Measurements from ENCODE around the gene PER3.

The PER3 gene

GRCh38 chr1:7749126-7749525 is 35.0 kb upstream of the PER3 start:
- Histone ChIP-seq H3K79me2 (ENCODE audit: low read length) (no peaks in the 10 kb centered on the region), H3K27ac (ENCODE audit: low read length) (no peak overlapping the region), H3K4me1 (ENCODE audit: low read length) (no peaks in the 10 kb centered on the region), H3K9ac (ENCODE audit: low read length) (no peak overlapping the region), H3K27me3 (replicated peaks; ENCODE audit: insufficient read depth, low read length) (peaks cover 99% of the 10 kb centered on the region), H3F3A (ENCODE audit: insufficient read depth, low read length) (no peaks in the 10 kb centered on the region), H3K9me3 (replicated peaks; ENCODE audit: insufficient read depth, low read length) (no peaks in the 10 kb centered on the region), H3K4me3 (ENCODE audit: low read length) (no peak overlapping the region), H3K9me2 (replicated peaks; ENCODE audit: insufficient read depth, low read length) (no peaks in the 10 kb centered on the region), H4K20me1 (ENCODE audit: insufficient read depth, low read length) (no peaks in the 10 kb centered on the region), H3K4me2 (ENCODE audit: low read depth, low read length) (no peak overlapping the region), H2AFZ (ENCODE audit: low read length) (no peak overlapping the region), H3K36me3 (replicated peaks; ENCODE audit: insufficient read depth, low read length) (no peaks in the 10 kb centered on the region)
- TF ChIP-seq EZH2 (optimal IDR thresholded peaks at IDR 0.05; ENCODE audit: low read depth, low read length) (no peak), CTCF (IDR thresholded peaks at IDR 0.05; ENCODE audit: low read length) (no peak), EZH2phosphoT487 (IDR thresholded peaks at IDR 0.05; ENCODE audit: low read length) (no peak)
- no peak for DNase-seq

DNA sequence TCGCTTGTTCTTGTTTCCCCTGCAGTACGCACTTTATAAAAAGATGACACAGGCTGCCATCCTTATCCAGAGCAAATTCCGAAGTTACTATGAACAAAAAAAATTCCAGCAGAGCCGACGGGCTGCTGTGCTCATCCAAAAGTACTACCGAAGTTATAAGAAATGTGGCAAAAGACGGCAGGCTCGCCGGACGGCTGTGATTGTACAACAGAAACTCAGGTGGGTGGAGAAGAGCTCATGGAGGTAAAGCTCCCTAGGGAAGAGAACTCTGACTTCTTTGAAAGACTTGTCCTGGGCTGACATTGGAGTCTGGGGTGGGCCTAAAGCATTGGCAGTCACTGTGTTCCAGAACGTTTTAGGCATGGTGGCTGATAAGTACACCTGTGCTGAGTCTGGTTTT is 32.9 kb upstream of the PER3 start:
- H3K36me3 ChIP-seq (replicated peaks; ENCODE audit: insufficient read depth, low read length) = no peaks in the 10 kb centered on the region
- no peak overlapping the region for H3K27ac ChIP-seq (ENCODE audit: low read length)
- TF ChIP-seq EZH2phosphoT487 (IDR thresholded peaks at IDR 0.05; ENCODE audit: low read length) (no peak), CTCF (IDR thresholded peaks at IDR 0.05; ENCODE audit: low read length) (no peak), EZH2 (optimal IDR thresholded peaks at IDR 0.05; ENCODE audit: low read depth, low read length) (no peak)
- H3K4me1 ChIP-seq (ENCODE audit: low read length) = no peaks in the 10 kb centered on the region
- no peaks in the 10 kb centered on the region for H3F3A ChIP-seq (ENCODE audit: insufficient read depth, low read length)
- no peaks in the 10 kb centered on the region for H3K9me2 ChIP-seq (replicated peaks; ENCODE audit: insufficient read depth, low read length)
- no peak overlapping the region for H3K4me2 ChIP-seq (ENCODE audit: low read depth, low read length)
- H3K4me3 ChIP-seq (ENCODE audit: low read length) = no peak overlapping the region
- H3K27me3 ChIP-seq (replicated peaks; ENCODE audit: insufficient read depth, low read length) = peaks cover 96% of the 10 kb centered on the region
- H3K9me3 ChIP-seq (replicated peaks; ENCODE audit: insufficient read depth, low read length) = no peaks in the 10 kb centered on the region
- H2AFZ ChIP-seq (ENCODE audit: low read length) = no peak overlapping the region
- no peak overlapping the region for H3K9ac ChIP-seq (ENCODE audit: low read length)
- no peaks in the 10 kb centered on the region for H4K20me1 ChIP-seq (ENCODE audit: insufficient read depth, low read length)
- no peak for DNase-seq
- no peaks in the 10 kb centered on the region for H3K79me2 ChIP-seq (ENCODE audit: low read length)

GRCh38 chr1:7752512-7753417 is 31.3 kb upstream of the PER3 start:
- peak overlapping the region; percentile 45 for H3K4me2 ChIP-seq (ENCODE audit: low read depth, low read length)
- H4K20me1 ChIP-seq (ENCODE audit: insufficient read depth, low read length) = no peaks in the 10 kb centered on the region
- peak overlapping the region; percentile 38 for H3K4me3 ChIP-seq (ENCODE audit: low read length)

More at GRCh38 chr1:7752512-7753417, 31.3 kb upstream of the PER3 start:
- no peak overlapping the region for H3K27ac ChIP-seq (ENCODE audit: low read length)
- DNase-seq = peak; percentile 51
- H3K36me3 ChIP-seq (replicated peaks; ENCODE audit: insufficient read depth, low read length) = no peaks in the 10 kb centered on the region
- no peak overlapping the region for H2AFZ ChIP-seq (ENCODE audit: low read length)
- no peak for TF ChIP-seq EZH2 (optimal IDR thresholded peaks at IDR 0.05; ENCODE audit: low read depth, low read length)
- TF ChIP-seq CTCF (IDR thresholded peaks at IDR 0.05; ENCODE audit: low read length) = peak; percentile 76
- TF ChIP-seq EZH2phosphoT487 (IDR thresholded peaks at IDR 0.05; ENCODE audit: low read length) = no peak
- no peaks in the 10 kb centered on the region for H3K4me1 ChIP-seq (ENCODE audit: low read length)
- H3F3A ChIP-seq (ENCODE audit: insufficient read depth, low read length) = no peaks in the 10 kb centered on the region
- H3K79me2 ChIP-seq (ENCODE audit: low read length) = no peaks in the 10 kb centered on the region
- peaks cover 96% of the 10 kb centered on the region for H3K27me3 ChIP-seq (replicated peaks; ENCODE audit: insufficient read depth, low read length)
- H3K9me2 ChIP-seq (replicated peaks; ENCODE audit: insufficient read depth, low read length) = no peaks in the 10 kb centered on the region
- no peak overlapping the region for H3K9ac ChIP-seq (ENCODE audit: low read length)
- H3K9me3 ChIP-seq (replicated peaks; ENCODE audit: insufficient read depth, low read length) = no peaks in the 10 kb centered on the region

Measured in MM.1S (cell line).